IMR-90 (cell line): ENCODE data around the gene KRTAP4-1. TPM values are rescaled to one million over a fixed set of nuclear protein-coding genes. Genes with fewer than 3 reads are reported as not detected.

ENCODE experiments used
- ATAC-seq: fragments of 200-7000 bp; cut with Tn5 transposase; 2 replicates; pipeline ENCODE4 v1.9.1; 2020; ENCODE audit warnings: low read depth, mild to moderate bottlenecking, moderate library complexity
- BruUV-seq: library from RNA; stranded (reverse); fragments of 400-500 nt; replicated peaks from 2 replicates; lab custom pipeline; 2021; lab: Mats Ljungman, UMichigan
- CTCF ChIA-PET: fragments of 300-600 bp; formaldehyde crosslinking; extraction: SDS; loops from one replicate; lab custom pipeline; 2021; ENCODE audit warnings: antibody characterized with exemption; lab: Yijun Ruan, JAX
- POLR2A ChIA-PET: fragments of 300-600 bp; sonication (Branson Sonifier 250); formaldehyde crosslinking; loops from one replicate; lab custom pipeline; 2022; ENCODE audit warnings: antibody characterized with exemption; ENCODE audit not compliant: unreplicated experiment; lab: Charles Lee
- DNase-seq: peaks from one replicate; pipeline ENCODE4 v3.0.0; 2013
- H2AFZ ChIP-seq: replicated peaks from 2 replicates; pipeline ENCODE3; 2013; ENCODE audit warnings: low read length, mild to moderate bottlenecking; ENCODE audit not compliant: poor library complexity
- H2AK5ac ChIP-seq: 2 replicates; pipeline ENCODE4 v1.6.1; 2013; ENCODE audit warnings: low read depth, low read length, inconsistent platforms
- H2AK9ac ChIP-seq: replicated peaks from 2 replicates; pipeline ENCODE3; 2013; ENCODE audit warnings: mild to moderate bottlenecking, low read depth, low read length, moderate library complexity; ENCODE audit not compliant: poor library complexity
- H2BK120ac ChIP-seq: 2 replicates; pipeline ENCODE4 v1.6.1; 2013; ENCODE audit warnings: low read depth, low read length, inconsistent platforms
- H2BK15ac ChIP-seq: 3 replicates; pipeline ENCODE4 v1.6.1; 2013; ENCODE audit warnings: low read depth, low read length, inconsistent platforms
- H2BK20ac ChIP-seq: 2 replicates; pipeline ENCODE4 v1.6.1; 2013; ENCODE audit warnings: low read depth, mild to moderate bottlenecking, inconsistent platforms, low read length, moderate library complexity
- H2BK5ac ChIP-seq: 2 replicates; pipeline ENCODE4 v1.6.1; 2013; ENCODE audit warnings: mild to moderate bottlenecking, low read depth, low read length, inconsistent platforms; ENCODE audit not compliant: poor library complexity, severe bottlenecking
- H3K14ac ChIP-seq: replicated peaks from 2 replicates; pipeline ENCODE4 v1.6.1; 2013; ENCODE audit warnings: low read depth, low read length, inconsistent platforms
- H3K18ac ChIP-seq: 2 replicates; pipeline ENCODE4 v1.6.1; 2013; ENCODE audit warnings: low read depth, low read length, control low read depth
- H3K23ac ChIP-seq: 2 replicates; pipeline ENCODE4 v1.6.1; 2013; ENCODE audit warnings: low read depth, low read length, inconsistent platforms
- H3K27ac ChIP-seq: 2 replicates; pipeline ENCODE4 v1.5.1; 2013; ENCODE audit warnings: mild to moderate bottlenecking, control low read depth, low read length; ENCODE audit not compliant: insufficient read depth
- H3K27me3 ChIP-seq: 2 replicates; pipeline ENCODE4 v1.6.1; 2013; ENCODE audit warnings: low read length; ENCODE audit not compliant: control insufficient read depth, insufficient read depth
- H3K36me3 ChIP-seq: 2 replicates; pipeline ENCODE4 v1.6.1; 2013; ENCODE audit warnings: low read length, mixed read lengths; ENCODE audit not compliant: control insufficient read depth, insufficient read depth
- H3K4ac ChIP-seq: 2 replicates; pipeline ENCODE4 v1.6.1; 2013; ENCODE audit warnings: low read depth, low read length, inconsistent platforms
- H3K4me1 ChIP-seq: 2 replicates; pipeline ENCODE4 v1.6.1; 2013; ENCODE audit warnings: low read length, mixed read lengths; ENCODE audit not compliant: control insufficient read depth, insufficient read depth
- H3K4me2 ChIP-seq: 2 replicates; pipeline ENCODE4 v1.6.1; 2013; ENCODE audit warnings: low read depth, mild to moderate bottlenecking, control low read depth, low read length, moderate library complexity
- H3K4me3 ChIP-seq: 2 replicates; pipeline ENCODE4 v1.5.1; 2013; ENCODE audit warnings: low read depth, mild to moderate bottlenecking, control low read depth, low read length, moderate library complexity; ENCODE audit not compliant: insufficient read depth
- H3K56ac ChIP-seq: 2 replicates; pipeline ENCODE4 v1.6.1; 2013; ENCODE audit warnings: low read length, inconsistent platforms; ENCODE audit not compliant: insufficient read depth; ENCODE audit errors: extremely low read depth
- H3K79me1 ChIP-seq, 2 experiments: 2 replicates each; pipeline ENCODE4 v1.6.1; 2013; ENCODE audit warnings: low read length in 2 of 2, inconsistent platforms in 1 of 2, low read depth in 1 of 2
- H3K9ac ChIP-seq: 2 replicates; pipeline ENCODE4 v1.6.1; 2013; ENCODE audit warnings: low read depth, low read length, control low read depth
- H3K9me1 ChIP-seq: 2 replicates; pipeline ENCODE4 v1.6.1; 2013; ENCODE audit warnings: low read length, inconsistent platforms; ENCODE audit not compliant: insufficient read depth
- H3K9me3 ChIP-seq: 2 replicates; pipeline ENCODE4 v1.6.1; 2013; ENCODE audit warnings: low read length; ENCODE audit not compliant: control insufficient read depth, insufficient read depth
- H4K20me1 ChIP-seq: 2 replicates; pipeline ENCODE4 v1.6.1; 2013; ENCODE audit warnings: low read length, inconsistent platforms; ENCODE audit not compliant: insufficient read depth
- H4K5ac ChIP-seq: 2 replicates; pipeline ENCODE4 v1.6.1; 2013; ENCODE audit warnings: mild to moderate bottlenecking, low read depth, low read length, control low read depth
- H4K8ac ChIP-seq, 2 experiments: 2 replicates each; pipeline ENCODE4 v1.6.1; 2013; ENCODE audit warnings: low read depth in 2 of 2, low read length in 2 of 2, control low read depth in 1 of 2, inconsistent platforms in 1 of 2
- H4K91ac ChIP-seq: 2 replicates; pipeline ENCODE4 v1.6.1; 2013; ENCODE audit warnings: low read depth, low read length, inconsistent platforms; ENCODE audit not compliant: insufficient read depth
- CHD1 ChIP-seq: IDR thresholded peaks from 2 replicates; pipeline ENCODE4 v1.6.1; 2012; ENCODE audit warnings: low read depth, low read length, improper control_type of control experiment
- ELK1 ChIP-seq: fragments of 150-350 bp; IDR thresholded peaks from 2 replicates; pipeline ENCODE4 v1.6.1; 2016; ENCODE audit warnings: low read depth, mild to moderate bottlenecking, low read length, moderate library complexity, borderline replicate concordance
- MAFK ChIP-seq: IDR thresholded peaks from 2 replicates; pipeline ENCODE4 v1.6.1; 2012; ENCODE audit warnings: low read depth, low read length, improper control_type of control experiment
- MAZ ChIP-seq: IDR thresholded peaks from 2 replicates; pipeline ENCODE4 v1.6.1; 2012; ENCODE audit warnings: low read depth, mild to moderate bottlenecking, low read length, improper control_type of control experiment, moderate library complexity, borderline replicate concordance
- MXI1 ChIP-seq: IDR thresholded peaks from 2 replicates; pipeline ENCODE4 v1.6.1; 2012; ENCODE audit warnings: low read depth, mild to moderate bottlenecking, low read length, moderate library complexity, borderline replicate concordance
- NFE2L2 ChIP-seq: fragments of 150-350 bp; IDR thresholded peaks from 2 replicates; pipeline ENCODE4 v1.6.1; 2016; ENCODE audit warnings: low read depth, mild to moderate bottlenecking, low read length
- POLR2A ChIP-seq: IDR thresholded peaks from 2 replicates; pipeline ENCODE4 v1.6.1; 2012; ENCODE audit warnings: mild to moderate bottlenecking, low read depth, low read length
- RAD21 ChIP-seq: IDR thresholded peaks from 2 replicates; pipeline ENCODE4 v1.6.1; 2012; ENCODE audit warnings: low read length, improper control_type of control experiment
- RFX5 ChIP-seq: IDR thresholded peaks from 2 replicates; pipeline ENCODE4 v1.8.0; 2012; ENCODE audit warnings: low read depth, mild to moderate bottlenecking, low read length, moderate library complexity
- SMC3 ChIP-seq: fragments of 150-350 bp; IDR thresholded peaks from 2 replicates; pipeline ENCODE4 v1.6.1; 2016; ENCODE audit warnings: low read depth, mild to moderate bottlenecking, antibody characterized with exemption, low read length, moderate library complexity
- USF2 ChIP-seq: fragments of 150-350 bp; IDR thresholded peaks from 2 replicates; pipeline ENCODE4 v1.6.1; 2017; ENCODE audit warnings: mild to moderate bottlenecking, antibody characterized with exemption, low read length, low read depth
- WGBS, 2 experiments: methylation state at CpG; one replicate each; pipeline versions ENCODE4 v1.1.5 to v1.1.7; 2013; ENCODE audit warnings: missing lambda C conversion rate in 2 of 2; ENCODE audit not compliant: insufficient read length in 1 of 2; ENCODE audit errors: extremely low coverage in 2 of 2; 5-methylcytosine and 5-hydroxymethylcytosine counted together
- dilution Hi-C: fragments of 300-500 bp; cut with HindIII; formaldehyde crosslinking; loops from one replicate; pipeline ENCODE4 v1.14.3; 2018; ENCODE audit warnings: low sequenced_read_pairs; ENCODE audit not compliant: unreplicated experiment
- in situ Hi-C: fragments of 300-500 bp; cut with MboI; formaldehyde crosslinking; loops from 3 replicates; pipeline ENCODE4 v1.14.3; 2019; ENCODE audit warnings: low sequenced_read_pairs, inconsistent platforms, mixed read lengths
- intact Hi-C: fragments of 100-400 bp; cut with micrococcal nuclease; formaldehyde crosslinking; loops from 2 replicates; pipeline ENCODE4 v1.10.0; 2022
- polyA plus RNA-seq, 3 experiments: library from polyadenylated mRNA; depleted of rRNA; stranded (reverse); fragments of >200 nt; gene quantifications; 2 replicates each; pipeline ENCODE4 v1.2.3, GENCODE V29; 2012; ENCODE audit warnings: low replicate concordance in 1 of 3
- total RNA-seq: library from RNA; depleted of rRNA; stranded (reverse); fragments of >200 nt; gene quantifications from 2 replicates; pipeline ENCODE4 v1.2.3, GENCODE V29; 2012

The KRTAP4-1 gene
- total and polyA plus RNA-seq, 2 of the 4 experiments (the other 2 are of a cell fraction), result not detected

GRCh38 chr17:41190328-41190727, 5.6 kb upstream of the KRTAP4-1 start:
- BruUV-seq, result no TSS peak
- Histone ChIP-seq H3K9me3 (no peaks in the 10 kb centered on the region; the same call in 1 of the 2 replicates), H3K56ac (no peak overlapping the region), H3K4me1 (no peaks in the 10 kb centered on the region), H3K36me3 (no peaks in the 10 kb centered on the region), H4K5ac (no peak overlapping the region), H2BK5ac (no peak overlapping the region), H2BK15ac (no peak overlapping the region), H3K4me3 (no peak overlapping the region), H3K4ac (no peak overlapping the region), H4K91ac (no peak overlapping the region), H3K14ac (no peak overlapping the region), H3K9ac (no peak overlapping the region), H4K20me1 (no peaks in the 10 kb centered on the region), H3K4me2 (no peak overlapping the region), H4K8ac (no peak overlapping the region), H3K27ac (no peak overlapping the region), H2BK20ac (no peak overlapping the region), H3K18ac (no peak overlapping the region), H2AK9ac (no peak overlapping the region), H3K9me1 (no peaks in the 10 kb centered on the region), H2BK120ac (no peak overlapping the region), H3K27me3 (peaks cover 6% of the 10 kb centered on the region), H2AK5ac (no peak overlapping the region), H3K23ac (no peak overlapping the region), H3K79me1 (no peaks in the 10 kb centered on the region), H2AFZ (no peak overlapping the region)
- WGBS, 2 experiments, result 76% methylated on average over 3 of the region's 3 CpGs; no CpG with 5 or more reads in 1 of the 2 experiments
- dilution Hi-C loops (no loop called here), in situ Hi-C loops (no loop called here), intact Hi-C loops (no loop called here)
- TF ChIP-seq MAFK, result no peak
- TF ChIP-seq RFX5, result no peak
- TF ChIP-seq MXI1, result no peak
- TF ChIP-seq SMC3, result no peak
- TF ChIP-seq RAD21, result no peak
- no peak for TF ChIP-seq USF2
- no peak for TF ChIP-seq CHD1
- TF ChIP-seq ELK1, result no peak
- TF ChIP-seq NFE2L2, result no peak
- no peak for TF ChIP-seq MAZ
- TF ChIP-seq POLR2A, result no peak
- ChIA-PET POLR2A (no interaction called here), CTCF (interaction anchor here (0.8 kb wide), 1 partner anchor 9 kb away, joined by 3 read pairs; no protein-coding TSS in a partner anchor)
- ATAC-seq (no peak), DNase-seq (no peak)
